Activated CD4-positive, alpha-beta T cell treated with anti-CD3 and anti-CD28 coated beads for 36 hours (primary cell): ENCODE results near the gene EPS8L3. TPM values are rescaled to one million over a fixed set of nuclear protein-coding genes. Genes with fewer than 3 reads are reported as not detected.
A peak's percentile ranks its signal among the peaks of the same experiment; 100 is the strongest.
"Not testable (repeated sequence)": the region's sequence is repeated elsewhere in the genome, so short reads cannot be mapped to it uniquely, and the experiment has no call there.

ENCODE experiments used
- ATAC-seq: fragments of 200-7000 bp; cut with Tn5 transposase; one replicate; pipeline ENCODE4 v1.10.0; 2021; ENCODE audit warnings: mild to moderate bottlenecking, moderate library complexity
- CTCF ChIA-PET: fragments of 350-600 bp; sonication (Branson Sonifier 250); formaldehyde crosslinking; loops from one replicate; lab custom pipeline; 2021; ENCODE audit warnings: antibody characterized with exemption; lab: Charles Lee
- POLR2A ChIA-PET: fragments of 350-600 bp; sonication (Branson Sonifier 250); formaldehyde crosslinking; loops from one replicate; lab custom pipeline; 2021; ENCODE audit warnings: antibody characterized with exemption, inconsistent platforms; lab: Charles Lee
- DNase-seq: peaks from one replicate; pipeline ENCODE4 v3.0.0-alpha.2; 2020
- H3K27ac Mint-ChIP-seq: one replicate; pipeline ENCODE4 v1.8.0; 2021; ENCODE audit warnings: mixed read lengths
- H3K27me3 Mint-ChIP-seq: one replicate; pipeline ENCODE4 v1.8.0; 2021; ENCODE audit warnings: mixed read lengths
- H3K36me3 Mint-ChIP-seq: one replicate; pipeline ENCODE4 v1.8.0; 2021; ENCODE audit warnings: low read depth, mixed read lengths
- H3K4me1 Mint-ChIP-seq: one replicate; pipeline ENCODE4 v1.8.0; 2021; ENCODE audit warnings: mixed read lengths
- H3K4me3 Mint-ChIP-seq: one replicate; pipeline ENCODE4 v1.8.0; 2021; ENCODE audit warnings: mild to moderate bottlenecking, moderate library complexity, mixed read lengths
- H3K9me3 Mint-ChIP-seq: one replicate; pipeline ENCODE4 v1.8.0; 2021; ENCODE audit warnings: low read depth, mixed read lengths
- intact Hi-C, 2 experiments: fragments of 100-400 bp; cut with DNase I in 1 of 2; cut with micrococcal nuclease in 1 of 2; formaldehyde crosslinking; loops; one replicate each; pipeline versions ENCODE4 v1.14.2 to v1.15.1; 2022 to 2024; cut with DNase I, micrococcal nuclease
- total RNA-seq, 2 experiments: library from RNA; stranded (reverse); gene quantifications; one replicate each; pipeline ENCODE4 v1.2.3, GENCODE V29; 2021

Gene EPS8L3
- total RNA-seq, 2 experiments from 2014 or later, result not detected

DNA sequence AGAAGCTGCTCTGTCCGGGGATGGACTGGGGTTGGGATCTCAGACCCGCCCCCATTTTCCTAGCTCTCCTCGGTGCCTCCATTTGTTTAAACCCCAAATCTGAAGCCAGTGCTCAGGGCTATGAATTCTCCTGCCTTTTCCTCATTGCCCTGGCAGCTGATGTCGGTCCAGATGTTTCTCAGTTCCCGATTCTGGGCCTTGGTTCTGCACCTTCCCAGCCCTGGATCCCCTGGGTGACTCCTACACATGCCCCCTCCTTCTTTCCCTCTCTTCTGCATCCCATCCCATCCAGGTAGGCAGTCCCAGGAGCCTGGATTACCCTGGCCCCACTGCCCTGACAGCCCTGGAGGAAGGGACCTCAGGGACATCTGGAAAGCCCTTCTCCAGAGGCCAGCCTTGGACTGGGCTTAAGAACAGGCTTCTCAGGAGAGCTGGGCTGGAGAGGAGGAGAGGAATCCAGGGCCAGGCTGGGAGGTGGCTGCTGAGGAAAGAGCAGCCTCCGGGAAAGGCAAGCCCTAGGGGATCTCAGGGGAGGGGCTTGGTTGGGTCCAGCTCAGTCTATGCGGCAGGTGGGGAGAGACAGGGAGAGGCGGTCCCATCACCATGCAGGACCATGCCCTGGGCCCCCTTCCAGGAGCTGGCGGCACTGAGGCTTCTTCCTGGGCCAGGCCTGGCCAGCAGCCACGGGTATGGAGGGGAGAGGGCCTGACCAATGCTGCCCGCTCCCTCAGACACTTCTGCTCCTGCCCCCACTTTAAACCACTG, 6.8 kb upstream of the EPS8L3 start:
- no peaks in the 10 kb centered on the region for H3K9me3 Mint-ChIP-seq
- intact Hi-C loops, result no loop called here
- no peak for ATAC-seq
- no peak overlapping the region for H3K4me3 Mint-ChIP-seq
- ChIA-PET POLR2A (no interaction called here), CTCF (interaction anchor here (0.6 to 26.0 kb wide), 9 partner anchors 11 to 224 kb away, joined by 3 to 499 read pairs (median 4); partner anchors contain the start of genes AHCYL1 and GSTM1)
- H3K27ac Mint-ChIP-seq, result no peak overlapping the region
- DNase-seq, result no peak
- no peaks in the 10 kb centered on the region for H3K4me1 Mint-ChIP-seq
- no peaks in the 10 kb centered on the region for H3K36me3 Mint-ChIP-seq
- H3K27me3 Mint-ChIP-seq, result no peaks in the 10 kb centered on the region

DNA sequence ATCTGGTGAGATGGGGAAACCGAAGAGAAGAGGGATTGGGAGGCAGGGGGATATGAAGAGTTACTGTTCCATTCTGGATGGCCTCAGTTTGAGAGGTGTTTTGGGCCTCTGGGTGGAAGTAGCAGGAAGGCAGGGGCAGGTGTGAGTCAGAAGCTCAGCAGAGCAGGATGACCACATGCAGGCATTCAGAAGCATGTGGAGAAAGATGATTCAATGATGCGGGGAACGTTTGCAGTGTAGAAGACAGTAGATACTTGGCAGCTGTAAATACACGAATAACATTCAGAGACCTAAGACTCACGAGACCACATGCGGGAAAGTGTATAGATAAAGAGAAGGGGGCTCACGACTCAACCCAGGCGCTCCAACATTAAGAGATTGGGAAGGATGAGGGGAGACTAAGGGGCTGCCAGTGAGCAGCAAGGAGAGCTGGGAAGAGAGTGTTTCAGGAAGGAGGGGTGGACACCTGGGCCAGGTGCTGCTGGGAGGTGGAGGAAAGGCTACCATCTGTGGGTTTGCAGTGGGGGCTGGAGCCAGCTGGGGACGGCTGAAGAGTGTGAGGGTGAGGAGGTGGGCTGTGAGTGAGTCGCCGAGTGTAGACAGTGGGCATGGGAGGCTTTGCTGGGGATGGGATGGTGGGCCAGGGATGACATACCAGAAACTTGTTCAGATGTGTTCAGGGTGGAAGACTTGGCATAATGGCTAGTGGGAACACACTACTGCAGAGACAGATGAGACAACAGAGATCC, 5.8 kb upstream of the EPS8L3 start:
- H3K4me1 Mint-ChIP-seq, result no peaks in the 10 kb centered on the region
- POLR2A ChIA-PET, result no interaction called here
- no peak for DNase-seq
- no peaks in the 10 kb centered on the region for H3K27me3 Mint-ChIP-seq
- intact Hi-C loops, result no loop called here
- CTCF ChIA-PET, result interaction anchor here (0.6 to 26.0 kb wide), 6 partner anchors 36 to 212 kb away, joined by 3 to 499 read pairs (median 4); partner anchors contain the start of genes AHCYL1 and GSTM1
- H3K4me3 Mint-ChIP-seq, result no peak overlapping the region
- H3K27ac Mint-ChIP-seq, result no peak overlapping the region
- ATAC-seq, result no peak
- no peaks in the 10 kb centered on the region for H3K9me3 Mint-ChIP-seq
- H3K36me3 Mint-ChIP-seq, result no peaks in the 10 kb centered on the region

DNA sequence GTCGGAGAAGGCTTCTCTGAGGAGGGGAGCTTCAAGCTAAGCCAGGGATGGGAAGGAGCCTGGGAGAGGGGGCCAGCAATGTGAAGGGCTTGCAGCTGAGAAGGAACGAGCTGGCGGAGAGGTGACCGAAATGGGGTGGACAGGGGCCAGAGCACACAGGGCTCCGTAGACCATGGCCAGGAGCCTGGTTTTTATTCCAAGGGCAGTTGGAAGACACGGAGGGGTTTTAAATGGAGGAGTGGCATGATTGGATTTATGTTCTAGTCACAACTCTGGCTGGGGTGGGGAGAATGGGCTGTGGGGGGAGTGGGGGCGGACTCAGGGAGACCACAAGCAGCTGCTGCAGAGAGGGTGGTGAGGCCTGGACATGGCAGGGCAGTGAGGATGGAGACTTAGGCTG, 5.1 kb upstream of the EPS8L3 start:
- no peaks in the 10 kb centered on the region for H3K27me3 Mint-ChIP-seq
- ChIA-PET CTCF (interaction anchor here (0.6 to 26.0 kb wide), 6 partner anchors 37 to 213 kb away, joined by 3 to 499 read pairs (median 3); partner anchors contain the start of gene AHCYL1), POLR2A (no interaction called here)
- no peaks in the 10 kb centered on the region for H3K9me3 Mint-ChIP-seq
- no peaks in the 10 kb centered on the region for H3K36me3 Mint-ChIP-seq
- no peaks in the 10 kb centered on the region for H3K4me1 Mint-ChIP-seq
- intact Hi-C loops, result no loop called here
- DNase-seq (peak; percentile 2), ATAC-seq (no peak)
- H3K27ac Mint-ChIP-seq, result no peak overlapping the region
- no peak overlapping the region for H3K4me3 Mint-ChIP-seq

DNA sequence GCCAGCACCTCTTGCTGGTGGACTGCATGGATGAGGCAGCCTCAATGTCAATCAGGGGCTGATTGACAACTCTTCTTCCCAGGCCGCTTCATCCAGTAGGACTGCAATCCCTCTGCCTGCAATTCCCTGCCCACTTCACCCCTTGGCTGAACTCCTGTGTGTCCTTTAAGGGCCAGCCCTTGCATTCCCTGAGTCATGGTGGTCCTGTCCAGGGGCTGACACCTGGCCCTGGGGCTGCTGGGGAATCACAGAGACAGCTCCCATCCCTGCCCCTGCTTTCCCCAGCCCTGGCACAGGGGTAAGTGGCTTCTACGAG, 4.6 kb upstream of the EPS8L3 start:
- ATAC-seq, result no peak
- Mint-ChIP-seq H3K36me3 (no peaks in the 10 kb centered on the region), H3K27ac (no peak overlapping the region), H3K4me1 (no peaks in the 10 kb centered on the region), H3K4me3 (no peak overlapping the region), H3K27me3 (no peaks in the 10 kb centered on the region), H3K9me3 (no peaks in the 10 kb centered on the region)
- CTCF ChIA-PET, result interaction anchor here (0.6 to 1.0 kb wide), 3 partner anchors 64 to 159 kb away, joined by 3 read pairs; no protein-coding TSS in a partner anchor
- no peak for DNase-seq
- POLR2A ChIA-PET, result no interaction called here
- intact Hi-C loops, result no loop called here

GRCh38 chr1:109767637-109768334, 4.1 kb upstream of the EPS8L3 start:
- POLR2A ChIA-PET, result no interaction called here
- DNase-seq, result peak; percentile 6
- H3K4me3 Mint-ChIP-seq, result no peak overlapping the region
- H3K27me3 Mint-ChIP-seq, result no peaks in the 10 kb centered on the region
- CTCF ChIA-PET, result interaction anchor here (0.8 kb wide), 1 partner anchor 128 kb away, joined by 3 read pairs; no protein-coding TSS in a partner anchor
- H3K4me1 Mint-ChIP-seq, result no peaks in the 10 kb centered on the region
- no peaks in the 10 kb centered on the region for H3K9me3 Mint-ChIP-seq
- no peak overlapping the region for H3K27ac Mint-ChIP-seq
- no peaks in the 10 kb centered on the region for H3K36me3 Mint-ChIP-seq
- no peak for ATAC-seq
- intact Hi-C loops, result no loop called here

GRCh38 chr1:109766991-109767636, 3.4 kb upstream of the EPS8L3 start:
- H3K9me3 Mint-ChIP-seq, POLR2A ChIA-PET, ATAC-seq, DNase-seq, H3K4me3 Mint-ChIP-seq, H3K36me3 Mint-ChIP-seq, intact Hi-C loops, CTCF ChIA-PET, H3K27me3 Mint-ChIP-seq, H3K4me1 Mint-ChIP-seq, H3K27ac Mint-ChIP-seq: not testable (repeated sequence)

DNA sequence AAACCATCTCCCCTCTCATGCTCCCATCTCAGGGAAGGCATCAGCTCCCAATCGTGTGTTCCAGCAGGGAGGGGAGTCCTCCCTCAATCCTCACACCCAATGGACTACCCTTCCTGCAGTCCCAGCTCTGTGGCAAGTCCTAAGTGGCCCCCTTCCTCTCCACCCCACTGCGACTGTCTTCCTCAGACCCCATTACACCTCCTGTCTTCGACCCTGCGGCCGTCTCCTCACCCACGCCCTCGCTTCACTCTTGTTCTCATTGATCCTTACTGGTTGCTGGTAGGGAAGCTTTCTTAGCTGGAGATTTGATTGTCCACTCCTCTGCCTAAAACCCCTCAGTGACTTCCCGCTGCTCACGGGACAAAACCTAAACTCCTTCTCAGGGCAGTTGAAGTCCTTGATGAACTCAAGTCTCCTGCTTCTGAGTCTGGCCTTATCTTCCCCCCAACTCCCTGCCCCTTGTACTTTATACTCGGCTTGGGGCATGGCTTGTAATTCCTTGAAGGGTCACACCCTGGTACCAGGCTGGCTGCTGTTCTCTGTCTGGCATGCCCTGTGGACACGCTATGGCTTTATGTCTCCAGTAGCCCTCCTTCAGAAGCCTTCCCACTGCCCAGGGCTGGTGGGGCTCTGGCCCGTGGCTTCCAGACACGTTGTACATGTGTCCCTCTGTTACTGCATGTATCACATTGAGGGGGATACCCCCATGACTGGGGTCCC, 2.3 kb upstream of the EPS8L3 start:
- no peak overlapping the region for H3K27ac Mint-ChIP-seq
- H3K4me3 Mint-ChIP-seq, result no peak overlapping the region
- ATAC-seq (no peak), DNase-seq (peak; percentile 1)
- H3K27me3 Mint-ChIP-seq, result no peaks in the 10 kb centered on the region
- ChIA-PET POLR2A (no interaction called here), CTCF (interaction anchor here (0.9 to 1.3 kb wide), 4 partner anchors 9 to 218 kb away, joined by 3 to 5 read pairs (median 4); partner anchors contain the start of gene AHCYL1)
- no peaks in the 10 kb centered on the region for H3K4me1 Mint-ChIP-seq
- no peaks in the 10 kb centered on the region for H3K36me3 Mint-ChIP-seq
- intact Hi-C loops, result no loop called here
- H3K9me3 Mint-ChIP-seq, result no peaks in the 10 kb centered on the region

- peak; percentile 2 for DNase-seq
- intact Hi-C loops, result no loop called here
- Mint-ChIP-seq H3K4me3 (no peak overlapping the region), H3K9me3 (no peaks in the 10 kb centered on the region), H3K36me3 (no peaks in the 10 kb centered on the region), H3K4me1 (no peaks in the 10 kb centered on the region), H3K27ac (no peak overlapping the region), H3K27me3 (no peaks in the 10 kb centered on the region)
- ChIA-PET POLR2A (no interaction called here), CTCF (interaction anchor here (0.9 to 1.3 kb wide), 4 partner anchors 10 to 219 kb away, joined by 3 to 5 read pairs (median 4); partner anchors contain the start of gene AHCYL1)
- no peak for ATAC-seq
Measured at GRCh38 chr1:109765483-109765815, 1.7 kb upstream of the EPS8L3 start.

DNA sequence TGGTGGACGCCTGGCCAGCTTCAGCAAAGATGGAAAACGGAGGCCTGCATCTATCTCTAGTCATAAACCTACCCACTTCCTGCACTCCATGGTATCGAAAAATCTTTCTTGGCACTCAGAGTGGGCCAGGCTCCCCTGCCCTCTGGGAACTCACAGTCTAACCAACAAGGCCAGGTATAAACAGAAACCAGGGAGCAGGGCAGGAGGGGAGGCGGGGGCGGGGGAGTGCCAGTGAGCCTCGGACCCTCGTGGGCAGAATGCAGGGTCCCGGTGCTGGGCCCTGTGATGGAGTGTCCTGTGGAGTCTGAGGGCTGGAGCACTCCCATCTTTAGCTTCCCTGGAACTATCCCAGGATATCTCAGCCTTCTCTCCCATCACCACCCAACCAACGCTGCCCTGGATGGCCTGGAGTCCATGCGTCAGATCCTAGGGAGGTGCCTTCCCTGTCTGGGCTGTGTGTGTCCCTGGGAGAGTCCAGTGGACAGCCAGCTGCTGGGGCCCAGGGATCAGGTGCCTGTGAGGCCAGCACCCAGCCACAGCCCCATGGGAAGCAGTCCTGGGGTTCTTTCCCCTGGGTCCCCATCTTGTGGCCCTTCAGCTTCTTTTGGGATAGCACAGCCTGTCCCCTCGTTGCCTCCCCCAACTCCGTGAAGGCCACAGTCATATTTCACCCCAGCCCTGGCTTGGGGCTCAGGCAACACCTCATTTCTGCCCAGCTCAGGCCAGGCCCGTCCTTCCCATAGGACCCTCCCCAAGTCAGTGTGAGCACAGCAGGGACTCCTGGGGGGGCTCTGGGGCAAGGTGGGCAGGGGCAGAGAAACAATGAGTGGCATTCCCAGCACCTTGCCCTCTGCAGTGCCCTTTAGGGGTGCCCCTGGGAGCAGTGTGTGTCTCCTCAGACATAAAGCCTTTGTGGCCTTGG, 1.1 kb upstream of the EPS8L3 start:
- Mint-ChIP-seq H3K9me3 (no peaks in the 10 kb centered on the region), H3K4me1 (no peaks in the 10 kb centered on the region), H3K36me3 (no peaks in the 10 kb centered on the region), H3K27me3 (no peaks in the 10 kb centered on the region), H3K27ac (no peak overlapping the region), H3K4me3 (no peak overlapping the region)
- ATAC-seq (no peak), DNase-seq (peak; percentile 0)
- CTCF ChIA-PET, result interaction anchor here (0.7 to 1.3 kb wide), 4 partner anchors 10 to 220 kb away, joined by 3 to 5 read pairs (median 4); partner anchors contain the start of gene AHCYL1
- POLR2A ChIA-PET, result no interaction called here
- intact Hi-C loops, result no loop called here
